Hepatocyte (in vitro differentiated cells): ENCODE measurements around the gene PNPLA1. TPM values are rescaled to one million over a fixed set of nuclear protein-coding genes. Genes with fewer than 3 reads are reported as not detected.

Experiments
- DNase-seq: peaks from one replicate; pipeline ENCODE4 v3.0.0-alpha.2; 2016; ENCODE audit warnings: low spot score
- H2AFZ ChIP-seq: fragments of 200-600 bp; sonication (generic); 2 replicates; pipeline ENCODE4 v1.6.0; 2016; ENCODE audit warnings: antibody characterized with exemption, mild to moderate bottlenecking
- H3K27ac ChIP-seq: fragments of 200-600 bp; sonication (generic); 2 replicates; pipeline ENCODE4 v1.5.1; 2016; ENCODE audit warnings: mild to moderate bottlenecking
- H3K27me3 ChIP-seq: fragments of 200-600 bp; sonication (generic); 2 replicates; pipeline ENCODE4 v1.6.1; 2016
- H3K36me3 ChIP-seq: fragments of 200-600 bp; sonication (generic); replicated peaks from 2 replicates; pipeline ENCODE4 v1.5.1; 2016; ENCODE audit warnings: low read depth; ENCODE audit not compliant: insufficient read depth
- H3K4me1 ChIP-seq: fragments of 200-600 bp; sonication (generic); 2 replicates; pipeline ENCODE4 v1.5.1; 2016; ENCODE audit warnings: mild to moderate bottlenecking, moderate library complexity; ENCODE audit not compliant: insufficient read depth
- H3K4me2 ChIP-seq: fragments of 200-600 bp; sonication (generic); 2 replicates; pipeline ENCODE4 v1.6.0; 2016
- H3K4me3 ChIP-seq: fragments of 200-600 bp; sonication (generic); 2 replicates; pipeline ENCODE4 v1.5.1; 2016; ENCODE audit warnings: mild to moderate bottlenecking
- H3K79me2 ChIP-seq: fragments of 200-600 bp; sonication (generic); 2 replicates; pipeline ENCODE4 v1.6.0; 2017; ENCODE audit warnings: mild to moderate bottlenecking
- H3K9me2 ChIP-seq: fragments of 200-600 bp; sonication (generic); replicated peaks from 2 replicates; pipeline ENCODE4 v1.6.0; 2017; ENCODE audit warnings: mild to moderate bottlenecking; ENCODE audit not compliant: insufficient read depth
- H3K9me3 ChIP-seq: fragments of 200-600 bp; sonication (generic); 2 replicates; pipeline ENCODE4 v1.5.1; 2016; ENCODE audit warnings: low read depth, mild to moderate bottlenecking
- H4K20me1 ChIP-seq: fragments of 200-600 bp; sonication (generic); 2 replicates; pipeline ENCODE4 v1.6.0; 2016; ENCODE audit warnings: mild to moderate bottlenecking; ENCODE audit not compliant: insufficient read depth, poor library complexity, severe bottlenecking
- EZH2 ChIP-seq: fragments of 200-600 bp; sonication (generic); IDR thresholded peaks from 2 replicates; pipeline ENCODE4 v1.6.1; 2016; ENCODE audit warnings: antibody characterized with exemption, mild to moderate bottlenecking, borderline replicate concordance
- EZH2phosphoT487 ChIP-seq: fragments of 200-600 bp; sonication (generic); IDR thresholded peaks from one replicate; pipeline ENCODE4 v1.6.1; 2018; ENCODE audit warnings: antibody characterized with exemption, mild to moderate bottlenecking, low read depth, moderate library complexity; ENCODE audit not compliant: unreplicated experiment, severe bottlenecking
- WGBS: methylation state at CpG from one replicate; pipeline ENCODE4 v1.1.6; 2016; ENCODE audit warnings: low lambda C conversion rate; ENCODE audit errors: missing lambda C conversion rate; 5-methylcytosine and 5-hydroxymethylcytosine counted together
- polyA plus RNA-seq: library from polyadenylated mRNA; unstranded; fragments of >200 nt; fragmentation: Nextera tagmentation; extraction: Ambion mirVana; gene quantifications from 2 replicates; pipeline ENCODE4 v1.2.1, GENCODE V29; 2016
- total RNA-seq: library from RNA; depleted of rRNA; stranded (reverse); fragments of >200 nt; gene quantifications from 2 replicates; pipeline ENCODE4 v1.2.3, GENCODE V29; 2014
- TF ChIP-seq, protein P1 (sequence below): fragments of 200-600 bp; sonication (generic); IDR thresholded peaks from 2 replicates; pipeline ENCODE4 v1.5.1; 2016; ENCODE audit warnings: antibody characterized with exemption, mild to moderate bottlenecking; ENCODE audit not compliant: poor library complexity

Gene PNPLA1
- total and polyA plus RNA-seq, 2 experiments from 2014 or later, result 0.48 to 0.57 TPM

DNA sequence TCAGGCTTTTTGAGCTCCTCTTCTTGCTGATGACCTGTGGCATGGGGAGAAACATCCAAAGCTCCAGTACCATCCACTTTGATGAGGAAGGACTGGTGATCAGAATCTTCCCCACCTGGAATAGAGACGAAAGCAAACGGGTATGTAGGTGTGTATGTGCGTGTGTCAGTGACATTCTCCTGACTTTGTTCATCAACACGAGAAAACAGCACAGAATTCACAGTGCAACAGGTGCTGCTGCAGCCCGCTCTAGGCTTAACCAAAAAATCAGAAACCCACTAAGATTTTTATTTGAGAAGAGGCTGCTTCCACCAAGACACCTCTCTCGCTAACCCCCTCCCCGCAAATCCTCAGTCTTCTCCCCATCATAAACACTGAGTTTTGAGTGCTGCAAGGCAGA, 58.7 kb downstream of the PNPLA1 start:
- WGBS, result 89% methylated on average over 7 of the region's 7 CpGs
- no peaks in the 10 kb centered on the region for H3K9me2 ChIP-seq

DNA sequence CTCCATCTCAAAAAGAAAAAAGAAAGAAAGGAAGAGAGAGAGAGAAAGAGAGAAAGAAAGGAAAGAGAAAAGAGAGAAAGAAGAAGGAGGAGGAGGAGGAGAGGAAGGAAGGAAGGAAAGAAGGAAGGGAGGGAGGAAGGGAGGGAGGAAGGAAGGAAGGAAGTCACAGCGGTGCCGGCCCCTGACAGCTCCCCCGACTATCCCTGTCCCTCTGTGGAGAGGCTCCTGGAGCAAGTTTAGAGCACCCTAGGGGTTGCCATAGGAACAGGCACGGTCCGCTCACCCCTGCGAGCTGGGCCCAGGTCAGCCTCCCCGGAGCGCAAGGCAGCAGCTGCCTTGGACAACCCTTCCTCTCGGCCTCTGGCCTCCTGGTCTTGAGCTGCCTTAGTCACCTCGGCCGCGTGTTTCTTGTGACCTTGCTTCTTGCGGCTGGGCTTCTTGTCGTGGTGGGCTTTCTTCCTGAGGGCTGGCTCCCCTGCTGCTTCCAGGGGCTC, 60.0 kb downstream of the PNPLA1 start:
- DNase-seq, result no peak
- H3K9me3 ChIP-seq, result no peaks in the 10 kb centered on the region
- H3K4me3 ChIP-seq, result no peak overlapping the region
- no peaks in the 10 kb centered on the region for H3K27me3 ChIP-seq
- no peak overlapping the region for H2AFZ ChIP-seq
- H3K27ac ChIP-seq, result no peak overlapping the region
- no peaks in the 10 kb centered on the region for H4K20me1 ChIP-seq
- no peaks in the 10 kb centered on the region for H3K9me2 ChIP-seq
- H3K36me3 ChIP-seq, result no peaks in the 10 kb centered on the region
- 85% methylated on average over 14 of the region's 14 CpGs for WGBS
- H3K79me2 ChIP-seq, result no peaks in the 10 kb centered on the region
- no peak overlapping the region for H3K4me2 ChIP-seq
- peaks cover 11% of the 10 kb centered on the region for H3K4me1 ChIP-seq
- TF ChIP-seq, protein P1, sequence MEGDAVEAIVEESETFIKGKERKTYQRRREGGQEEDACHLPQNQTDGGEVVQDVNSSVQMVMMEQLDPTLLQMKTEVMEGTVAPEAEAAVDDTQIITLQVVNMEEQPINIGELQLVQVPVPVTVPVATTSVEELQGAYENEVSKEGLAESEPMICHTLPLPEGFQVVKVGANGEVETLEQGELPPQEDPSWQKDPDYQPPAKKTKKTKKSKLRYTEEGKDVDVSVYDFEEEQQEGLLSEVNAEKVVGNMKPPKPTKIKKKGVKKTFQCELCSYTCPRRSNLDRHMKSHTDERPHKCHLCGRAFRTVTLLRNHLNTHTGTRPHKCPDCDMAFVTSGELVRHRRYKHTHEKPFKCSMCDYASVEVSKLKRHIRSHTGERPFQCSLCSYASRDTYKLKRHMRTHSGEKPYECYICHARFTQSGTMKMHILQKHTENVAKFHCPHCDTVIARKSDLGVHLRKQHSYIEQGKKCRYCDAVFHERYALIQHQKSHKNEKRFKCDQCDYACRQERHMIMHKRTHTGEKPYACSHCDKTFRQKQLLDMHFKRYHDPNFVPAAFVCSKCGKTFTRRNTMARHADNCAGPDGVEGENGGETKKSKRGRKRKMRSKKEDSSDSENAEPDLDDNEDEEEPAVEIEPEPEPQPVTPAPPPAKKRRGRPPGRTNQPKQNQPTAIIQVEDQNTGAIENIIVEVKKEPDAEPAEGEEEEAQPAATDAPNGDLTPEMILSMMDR, result no peak
- TF ChIP-seq EZH2phosphoT487 (no peak), EZH2 (no peak)

More for the DNA sequence above, 58.7 kb downstream of the PNPLA1 start:
- no peaks in the 10 kb centered on the region for H3K27me3 ChIP-seq
- no peak for DNase-seq
- no peak overlapping the region for H3K4me2 ChIP-seq
- no peak overlapping the region for H3K4me3 ChIP-seq
- no peaks in the 10 kb centered on the region for H3K9me3 ChIP-seq
- H2AFZ ChIP-seq, result no peak overlapping the region
- no peaks in the 10 kb centered on the region for H3K36me3 ChIP-seq
- no peaks in the 10 kb centered on the region for H3K79me2 ChIP-seq
- no peaks in the 10 kb centered on the region for H3K4me1 ChIP-seq
- no peak overlapping the region for H3K27ac ChIP-seq
- no peaks in the 10 kb centered on the region for H4K20me1 ChIP-seq
- TF ChIP-seq, protein P1, result no peak
- no peak for TF ChIP-seq EZH2
- TF ChIP-seq EZH2phosphoT487, result no peak

DNA sequence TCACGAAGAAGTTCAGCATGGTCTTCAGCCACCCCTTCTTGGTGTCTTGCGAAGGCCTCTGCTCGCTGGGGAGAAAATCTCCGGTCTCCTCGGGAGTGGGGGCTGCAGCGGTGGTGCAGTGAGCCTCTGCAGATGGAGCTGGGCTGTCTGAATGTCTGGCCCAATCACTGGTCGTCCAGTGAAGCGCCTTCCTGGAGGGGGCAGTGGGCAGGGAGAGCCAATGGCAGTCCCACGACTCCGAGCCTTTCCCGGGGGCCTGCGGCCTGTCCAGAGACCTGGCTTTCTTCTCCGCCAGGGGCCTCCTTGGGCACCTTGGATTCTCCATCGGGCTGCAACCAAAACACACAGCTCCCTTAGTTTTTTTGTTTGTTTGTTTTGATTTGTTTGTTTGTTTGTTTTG, 60.5 kb downstream of the PNPLA1 start:
- TF ChIP-seq EZH2, result no peak
- Histone ChIP-seq H3K4me3 (no peak overlapping the region), H3K27ac (no peak overlapping the region), H3K79me2 (no peaks in the 10 kb centered on the region), H2AFZ (no peak overlapping the region), H3K9me3 (no peaks in the 10 kb centered on the region), H3K27me3 (no peaks in the 10 kb centered on the region), H3K4me2 (no peak overlapping the region), H3K9me2 (no peaks in the 10 kb centered on the region), H3K36me3 (no peaks in the 10 kb centered on the region), H4K20me1 (no peaks in the 10 kb centered on the region), H3K4me1 (peaks cover 13% of the 10 kb centered on the region)
- no peak for DNase-seq
- WGBS, result 87% methylated on average over 14 of the region's 14 CpGs

DNA sequence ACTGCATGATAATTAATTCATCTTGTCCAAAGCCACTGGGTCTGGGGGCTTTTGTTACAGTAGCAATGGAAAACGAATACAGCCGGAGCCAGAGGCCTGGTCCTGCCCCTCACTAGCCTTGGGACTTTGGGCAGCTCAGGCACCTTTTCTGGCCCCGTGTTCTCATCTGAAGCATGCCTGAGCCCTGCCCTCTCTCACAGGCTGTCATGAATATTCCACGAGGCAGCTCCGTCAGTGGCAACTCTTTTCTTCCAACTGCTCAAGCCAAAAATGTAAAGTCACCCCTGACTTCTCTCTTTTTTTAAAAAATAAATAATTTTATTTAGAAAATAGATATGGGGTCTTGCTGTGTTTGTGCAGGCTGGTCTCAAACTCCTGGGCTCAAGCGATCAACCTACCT, 61.5 kb downstream of the PNPLA1 start:
- peaks cover 21% of the 10 kb centered on the region for H3K4me1 ChIP-seq
- H3K36me3 ChIP-seq, result no peaks in the 10 kb centered on the region
- H3K4me3 ChIP-seq, result no peak overlapping the region
- TF ChIP-seq, protein P1, result no peak
- TF ChIP-seq EZH2, result no peak
- TF ChIP-seq EZH2phosphoT487, result no peak
- H3K27ac ChIP-seq, result no peak overlapping the region
- no peak overlapping the region for H2AFZ ChIP-seq
- no peaks in the 10 kb centered on the region for H3K9me3 ChIP-seq
- no peak overlapping the region for H3K4me2 ChIP-seq
- 90% methylated on average over 6 of the region's 6 CpGs for WGBS
- H3K9me2 ChIP-seq, result no peaks in the 10 kb centered on the region
- DNase-seq, result no peak
- H3K79me2 ChIP-seq, result no peaks in the 10 kb centered on the region
- no peaks in the 10 kb centered on the region for H4K20me1 ChIP-seq
- no peaks in the 10 kb centered on the region for H3K27me3 ChIP-seq
